Activated naive CD4-positive, alpha-beta T cell treated with anti-CD3 and anti-CD28 coated beads for 36 hours (primary cell): ENCODE results near the gene SLC26A8. TPM values are rescaled to one million over a fixed set of nuclear protein-coding genes. Genes with fewer than 3 reads are reported as not detected.
"Not testable (repeated sequence)": the region's sequence is repeated elsewhere in the genome, so short reads cannot be mapped to it uniquely, and the experiment has no call there.

Source experiments
- CTCF ChIA-PET: fragments of 350-600 bp; sonication (Branson Sonifier 250); formaldehyde crosslinking; loops from one replicate; lab custom pipeline; 2021; ENCODE audit warnings: antibody characterized with exemption; lab: Charles Lee
- DNase-seq: peaks from one replicate; pipeline ENCODE4 v3.0.0-alpha.2; 2020
- H3K27ac Mint-ChIP-seq: one replicate; pipeline ENCODE4 v1.8.0; 2021; ENCODE audit warnings: mild to moderate bottlenecking, mixed read lengths
- H3K27me3 Mint-ChIP-seq: one replicate; pipeline ENCODE4 v1.8.0; 2021; ENCODE audit warnings: low read depth, mixed read lengths
- H3K36me3 Mint-ChIP-seq: one replicate; pipeline ENCODE4 v1.8.0; 2021; ENCODE audit warnings: low read depth, mixed read lengths
- H3K4me1 Mint-ChIP-seq: one replicate; pipeline ENCODE4 v1.8.0; 2021; ENCODE audit warnings: low read depth, mixed read lengths
- H3K4me3 Mint-ChIP-seq: one replicate; pipeline ENCODE4 v1.8.0; 2021; ENCODE audit warnings: mild to moderate bottlenecking, moderate library complexity, mixed read lengths
- H3K9me3 Mint-ChIP-seq: one replicate; pipeline ENCODE4 v1.8.0; 2021; ENCODE audit warnings: mixed read lengths
- intact Hi-C: fragments of 100-400 bp; cut with micrococcal nuclease; formaldehyde crosslinking; loops from one replicate; pipeline ENCODE4 v1.15.1; 2023
- total RNA-seq, 2 experiments: library from RNA; stranded (reverse); gene quantifications; one replicate each; pipeline ENCODE4 v1.2.3, GENCODE V29; 2021

SLC26A8 gene
- total RNA-seq, 2 experiments from 2014 or later, result not detected

DNA sequence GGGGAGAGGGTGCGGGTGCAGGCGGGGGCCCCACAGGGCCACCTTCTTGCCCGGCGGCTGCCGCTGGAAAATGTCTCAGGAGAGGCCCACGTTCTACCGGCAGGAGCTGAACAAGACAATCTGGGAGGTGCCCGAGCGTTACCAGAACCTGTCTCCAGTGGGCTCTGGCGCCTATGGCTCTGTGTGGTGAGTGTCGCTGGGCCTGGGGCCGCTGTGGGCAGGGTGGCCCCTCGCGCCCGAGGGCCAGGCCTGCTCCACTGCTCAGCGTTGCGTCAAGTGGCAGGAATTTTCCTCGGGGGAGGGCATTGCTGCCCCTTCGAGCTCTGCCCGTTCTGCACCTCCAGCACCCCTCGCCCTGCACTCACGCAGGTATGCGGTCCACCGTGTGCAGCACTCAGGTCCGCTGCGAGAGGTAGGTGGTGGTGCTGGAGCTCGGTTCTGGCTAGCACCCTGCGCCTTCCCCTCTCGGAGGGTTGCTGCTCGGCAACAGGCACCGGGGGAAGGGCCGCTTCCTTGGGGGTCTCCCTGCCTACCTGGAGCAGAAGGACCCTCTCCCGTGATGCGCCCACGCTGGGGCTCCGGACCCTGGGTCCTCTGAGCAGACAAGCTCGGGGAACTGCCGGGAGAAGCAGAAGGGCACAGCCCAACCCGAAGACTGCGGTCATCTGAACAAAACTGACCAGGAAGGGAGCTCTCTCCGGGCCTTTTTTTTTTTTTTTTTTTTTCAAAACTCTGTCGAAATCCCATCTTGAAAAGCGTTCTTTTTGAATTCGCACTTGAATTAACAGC, 3.8 kb upstream of the SLC26A8 start:
- CTCF ChIA-PET, result interaction anchor here (0.6 to 7.0 kb wide), 25 partner anchors 9 to 330 kb away, joined by 3 to 135 read pairs (median 4); no protein-coding TSS in a partner anchor
- peaks cover 19% of the 10 kb centered on the region for H3K27me3 Mint-ChIP-seq
- H3K4me1 Mint-ChIP-seq, result peaks cover 39% of the 10 kb centered on the region
- H3K27ac Mint-ChIP-seq, result peak overlapping the region; percentile 93
- H3K36me3 Mint-ChIP-seq, result peaks cover 9% of the 10 kb centered on the region
- H3K9me3 Mint-ChIP-seq, result no peaks in the 10 kb centered on the region
- DNase-seq, result peak; percentile 51
- intact Hi-C loops, result loop anchor here (2.0 to 5.0 kb wide), 3 partner anchors 414 to 564 kb away; partner anchors contain the start of genes KCTD20, PXT1, SRSF3 and STK38
- peak overlapping the region; percentile 93 for H3K4me3 Mint-ChIP-seq

DNA sequence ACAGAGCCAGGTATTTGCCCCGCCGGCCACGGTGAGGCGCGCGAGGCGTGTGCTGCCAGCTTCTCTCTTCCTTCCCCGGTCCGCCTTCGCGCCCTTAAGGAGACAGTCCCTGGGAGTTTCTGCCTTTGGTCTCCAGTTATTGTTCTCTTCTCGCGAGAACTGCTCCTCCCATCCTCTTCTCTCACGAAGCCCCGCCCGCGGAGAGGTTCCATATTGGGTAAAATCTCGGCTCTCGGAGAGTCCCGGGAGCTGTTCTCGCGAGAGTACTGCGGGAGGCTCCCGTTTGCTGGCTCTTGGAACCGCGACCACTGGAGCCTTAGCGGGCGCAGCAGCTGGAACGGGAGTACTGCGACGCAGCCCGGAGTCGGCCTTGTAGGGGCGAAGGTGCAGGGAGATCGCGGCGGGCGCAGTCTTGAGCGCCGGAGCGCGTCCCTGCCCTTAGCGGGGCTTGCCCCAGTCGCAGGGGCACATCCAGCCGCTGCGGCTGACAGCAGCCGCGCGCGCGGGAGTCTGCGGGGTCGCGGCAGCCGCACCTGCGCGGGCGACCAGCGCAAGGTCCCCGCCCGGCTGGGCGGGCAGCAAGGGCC, 3.2 kb upstream of the SLC26A8 start, which contains the start of gene MAPK14:
Gene MAPK14, plus strand, starts transcription at position 308 of the 587 bp plus-strand sequence. CDS start 350 bp downstream, outside the sequence.
- H3K36me3 Mint-ChIP-seq, result peaks cover 9% of the 10 kb centered on the region
- H3K27ac Mint-ChIP-seq, result peak within 1 kb of the TSS; percentile 93
- peak within 1 kb of the TSS; percentile 93 for H3K4me3 Mint-ChIP-seq
- peaks cover 33% of the 10 kb centered on the region for H3K4me1 Mint-ChIP-seq
- DNase-seq, result peak; percentile 100
- peaks cover 19% of the 10 kb centered on the region for H3K27me3 Mint-ChIP-seq
- CTCF ChIA-PET, result interaction anchor here (0.6 to 7.0 kb wide), 19 partner anchors 11 to 331 kb away, joined by 3 to 135 read pairs (median 4); no protein-coding TSS in a partner anchor
- no peaks in the 10 kb centered on the region for H3K9me3 Mint-ChIP-seq
- intact Hi-C loops, result loop anchor here (1.0 to 5.0 kb wide), 10 partner anchors 68 to 565 kb away; partner anchors contain the start of genes KCTD20, PXT1, SRPK1 and SRSF3

DNA sequence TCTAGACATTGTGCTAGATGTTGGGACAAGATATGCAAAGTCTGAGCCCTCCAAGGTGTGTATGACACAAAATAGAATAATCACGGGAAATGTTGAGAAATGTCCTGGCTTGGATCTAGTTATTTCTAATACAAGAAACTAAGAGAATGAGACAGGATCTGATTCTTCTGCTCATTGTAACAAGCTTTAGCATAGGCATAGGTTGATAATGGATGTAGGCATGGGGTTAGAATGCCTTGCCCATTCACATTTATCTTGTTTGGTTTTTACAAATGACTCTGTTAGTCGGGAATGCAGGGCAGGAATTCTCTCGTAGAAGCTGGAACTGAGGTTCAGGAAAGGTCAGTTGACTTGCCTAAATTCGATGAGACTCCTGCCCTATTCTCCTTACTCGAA, 1.5 kb upstream of the SLC26A8 start:
- Mint-ChIP-seq H3K36me3 (peaks cover 6% of the 10 kb centered on the region), H3K4me1 (peaks cover 21% of the 10 kb centered on the region), H3K27ac (no peak overlapping the region), H3K9me3 (no peaks in the 10 kb centered on the region), H3K4me3 (no peak overlapping the region), H3K27me3 (peaks cover 23% of the 10 kb centered on the region)
- intact Hi-C loops, result loop anchor here (2.0 to 5.0 kb wide), 3 partner anchors 105 to 566 kb away; partner anchors contain the start of genes KCTD20, PXT1, SRPK1 and SRSF3
- no peak for DNase-seq
- CTCF ChIA-PET, result interaction anchor here (0.7 to 7.0 kb wide), 6 partner anchors 12 to 96 kb away, joined by 3 to 135 read pairs (median 3); no protein-coding TSS in a partner anchor

DNA sequence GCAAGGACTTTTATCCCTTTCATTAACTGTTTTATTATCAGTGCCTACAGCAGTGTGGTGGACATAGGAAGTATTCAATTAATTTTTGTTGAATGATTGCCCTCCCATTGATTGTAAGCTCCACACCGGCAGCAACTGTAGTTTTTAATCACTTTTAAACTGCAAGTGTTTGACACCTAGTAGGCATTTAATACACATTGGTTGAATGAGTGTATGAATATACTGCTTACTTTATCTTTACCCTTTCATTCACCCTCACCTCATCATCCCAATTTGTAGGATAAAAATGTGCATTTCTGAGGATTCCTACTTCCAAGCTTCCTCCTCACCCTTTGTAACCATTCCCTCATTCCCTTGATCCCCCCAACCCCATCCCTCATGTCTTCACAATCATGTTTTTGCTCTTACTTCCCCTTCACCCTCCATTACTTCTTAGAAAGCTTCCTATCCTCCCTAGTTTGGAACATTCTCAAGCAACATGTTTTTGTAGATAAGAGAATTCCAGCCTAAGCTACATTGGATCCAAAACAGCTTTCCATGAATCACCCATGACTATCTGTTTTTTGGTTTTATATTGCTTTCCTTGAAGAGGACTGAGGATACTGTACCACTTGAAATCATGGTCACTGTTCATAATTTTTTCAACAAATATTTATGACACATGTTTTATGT, 955 bp upstream of the SLC26A8 start:
- H3K4me3 Mint-ChIP-seq, result no peak overlapping the region
- CTCF ChIA-PET, result interaction anchor here (1.1 to 7.0 kb wide), 3 partner anchors 12 to 96 kb away, joined by 3 to 135 read pairs (median 3); no protein-coding TSS in a partner anchor
- intact Hi-C loops, result loop anchor here (5.0 kb wide), 2 partner anchors 417 to 567 kb away; partner anchors contain the start of genes KCTD20, PXT1 and SRSF3
- H3K27ac Mint-ChIP-seq, result no peak overlapping the region
- no peak for DNase-seq
- H3K36me3 Mint-ChIP-seq, result peaks cover 5% of the 10 kb centered on the region
- H3K27me3 Mint-ChIP-seq, result peaks cover 23% of the 10 kb centered on the region
- H3K9me3 Mint-ChIP-seq, result no peaks in the 10 kb centered on the region
- H3K4me1 Mint-ChIP-seq, result peaks cover 16% of the 10 kb centered on the region

DNA sequence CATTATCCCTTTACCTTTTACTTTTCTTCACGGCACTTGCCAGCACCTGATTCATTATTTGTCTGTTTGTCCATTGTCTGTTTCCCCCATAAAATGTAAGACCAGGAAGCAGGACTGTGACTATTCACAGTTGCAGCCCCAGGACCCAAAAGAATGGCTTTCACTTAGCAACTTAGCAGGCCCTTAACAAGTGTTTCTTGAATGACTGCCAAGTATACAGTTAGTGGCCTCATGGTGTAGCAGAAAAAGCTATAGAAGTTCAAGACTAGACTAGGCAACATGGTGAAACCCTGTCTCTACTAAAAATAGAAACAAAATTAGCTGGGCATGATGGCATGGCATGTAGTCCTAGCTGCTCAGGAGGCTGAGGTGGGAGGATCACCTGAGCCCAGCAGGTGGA, 4.3 kb downstream of the SLC26A8 start:
- H3K27ac Mint-ChIP-seq, result no peak overlapping the region
- no peak overlapping the region for H3K4me3 Mint-ChIP-seq
- no peaks in the 10 kb centered on the region for H3K9me3 Mint-ChIP-seq
- no peaks in the 10 kb centered on the region for H3K36me3 Mint-ChIP-seq
- no peak for DNase-seq
- H3K27me3 Mint-ChIP-seq, result peaks cover 18% of the 10 kb centered on the region
- CTCF ChIA-PET, result no interaction called here
- H3K4me1 Mint-ChIP-seq, result peaks cover 5% of the 10 kb centered on the region
- intact Hi-C loops, result no loop called here

DNA sequence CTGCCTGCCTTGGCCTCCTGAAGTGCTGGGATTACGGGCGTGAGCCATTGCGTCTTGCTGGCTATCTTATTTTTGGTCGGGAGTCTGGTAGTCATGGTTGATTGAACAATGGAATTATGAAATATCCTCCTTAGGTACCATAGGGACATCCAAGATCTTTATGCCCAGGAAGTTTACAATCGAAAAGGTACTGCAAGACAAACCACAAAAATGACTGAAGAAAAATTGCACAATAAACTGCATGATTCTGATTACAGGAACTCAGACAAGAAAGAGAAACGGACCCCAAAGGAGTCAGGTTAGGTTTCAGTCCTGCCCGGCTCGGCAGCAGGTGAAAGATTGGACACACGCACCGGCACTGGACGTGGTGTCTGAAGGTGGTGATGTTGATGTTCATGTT, 5.3 kb downstream of the SLC26A8 start:
- no peak overlapping the region for H3K4me3 Mint-ChIP-seq
- no peak overlapping the region for H3K27ac Mint-ChIP-seq
- peaks cover 5% of the 10 kb centered on the region for H3K4me1 Mint-ChIP-seq
- H3K9me3 Mint-ChIP-seq, result no peaks in the 10 kb centered on the region
- no peaks in the 10 kb centered on the region for H3K36me3 Mint-ChIP-seq
- CTCF ChIA-PET, result no interaction called here
- intact Hi-C loops, result no loop called here
- H3K27me3 Mint-ChIP-seq, result peaks cover 11% of the 10 kb centered on the region
- DNase-seq, result no peak

DNA sequence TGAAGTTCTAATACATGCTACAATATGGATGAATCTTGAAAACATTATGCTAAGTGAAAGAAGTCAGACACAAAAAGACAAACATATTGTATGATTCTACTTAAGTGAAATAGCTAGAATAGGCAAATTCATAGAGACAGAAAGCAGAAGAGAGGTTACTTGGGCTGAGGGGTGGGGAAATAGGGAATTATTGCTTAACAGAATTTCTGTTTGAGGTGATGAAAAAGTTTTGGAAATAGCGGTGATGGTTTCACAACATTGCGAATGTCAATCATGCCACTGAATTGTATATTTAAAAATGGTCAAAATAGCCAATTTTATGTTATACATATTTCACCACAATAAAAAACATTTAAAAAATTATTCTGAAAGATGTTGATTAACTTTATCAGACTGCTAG, 6.1 kb downstream of the SLC26A8 start:
- CTCF ChIA-PET, result no interaction called here
- H3K4me3 Mint-ChIP-seq, result no peak overlapping the region
- H3K4me1 Mint-ChIP-seq, result no peaks in the 10 kb centered on the region
- H3K36me3 Mint-ChIP-seq, result no peaks in the 10 kb centered on the region
- H3K27me3 Mint-ChIP-seq, result peaks cover 4% of the 10 kb centered on the region
- no peaks in the 10 kb centered on the region for H3K9me3 Mint-ChIP-seq
- H3K27ac Mint-ChIP-seq, result no peak overlapping the region
- no peak for DNase-seq
- intact Hi-C loops, result no loop called here

DNA sequence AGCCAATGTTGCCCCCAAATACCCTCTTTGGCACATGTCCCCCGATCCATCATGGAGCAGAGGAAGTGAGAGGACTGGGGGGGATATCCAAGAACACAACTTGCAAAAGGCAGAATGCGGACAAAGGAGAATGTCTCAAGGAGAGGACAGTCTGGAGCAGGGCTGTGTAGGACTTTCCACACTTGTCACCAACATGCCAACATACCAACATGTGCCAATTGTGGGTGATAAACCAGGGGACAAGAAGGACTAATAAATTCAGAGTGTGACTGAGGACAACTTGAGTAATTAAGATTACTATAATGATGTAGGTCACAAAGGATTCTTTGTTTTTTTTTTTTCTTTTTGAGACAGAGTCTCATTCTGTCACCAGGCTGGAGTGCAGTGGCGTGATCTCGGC, 8.8 kb downstream of the SLC26A8 start:
- Mint-ChIP-seq H3K27ac (no peak overlapping the region), H3K36me3 (no peaks in the 10 kb centered on the region), H3K4me1 (no peaks in the 10 kb centered on the region), H3K4me3 (no peak overlapping the region), H3K27me3 (no peaks in the 10 kb centered on the region), H3K9me3 (no peaks in the 10 kb centered on the region)
- intact Hi-C loops, result no loop called here
- no peak for DNase-seq
- CTCF ChIA-PET, result no interaction called here

DNA sequence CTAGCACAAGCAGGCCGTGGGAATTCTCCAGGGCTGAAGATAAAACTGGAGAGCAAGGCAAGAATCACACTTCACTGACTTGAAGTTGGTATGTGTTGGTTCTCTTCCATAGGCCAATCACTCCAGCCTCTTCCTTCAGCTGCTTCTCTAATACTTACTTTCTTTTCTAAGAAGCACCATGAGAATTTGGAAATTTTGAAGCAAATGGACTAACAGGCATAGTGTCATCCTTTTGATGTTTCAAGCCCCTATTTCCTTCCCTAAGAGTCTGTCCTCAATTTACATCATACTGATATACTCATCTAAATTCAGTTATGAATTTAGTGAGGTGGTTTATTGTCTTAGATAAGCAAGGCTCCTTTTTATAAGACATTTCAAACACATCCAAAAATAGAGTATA, 24.0 kb downstream of the SLC26A8 start:
- DNase-seq, result no peak
- Mint-ChIP-seq H3K36me3 (no peaks in the 10 kb centered on the region), H3K9me3 (no peaks in the 10 kb centered on the region), H3K27me3 (peaks cover 2% of the 10 kb centered on the region), H3K4me3 (no peak overlapping the region), H3K4me1 (no peaks in the 10 kb centered on the region), H3K27ac (no peak overlapping the region)
- CTCF ChIA-PET, result interaction anchor here (0.6 to 0.9 kb wide), 2 partner anchors 126 to 245 kb away, joined by 3 read pairs; no protein-coding TSS in a partner anchor
- intact Hi-C loops, result no loop called here

DNA sequence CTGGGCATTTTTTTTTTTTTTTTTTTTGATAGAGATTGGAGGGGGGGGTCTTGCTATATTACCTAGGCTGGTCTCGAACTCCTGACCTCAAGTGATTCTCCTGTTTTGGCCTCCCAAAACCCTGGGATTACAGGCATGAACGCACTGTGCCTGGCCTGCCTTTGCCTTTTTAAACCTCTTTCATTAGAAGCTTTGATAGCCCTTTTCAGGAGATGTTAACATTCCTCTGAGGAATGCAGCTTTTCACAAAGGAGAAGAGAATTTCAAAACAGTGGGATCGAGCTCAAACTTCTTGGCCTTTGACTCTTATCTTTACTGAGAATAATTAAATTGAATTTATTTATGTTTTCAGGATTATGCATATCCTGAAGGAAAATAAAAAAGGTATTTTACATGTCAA, 31.3 kb downstream of the SLC26A8 start:
- no peak for DNase-seq
- H3K9me3 Mint-ChIP-seq, result no peaks in the 10 kb centered on the region
- no peaks in the 10 kb centered on the region for H3K27me3 Mint-ChIP-seq
- H3K36me3 Mint-ChIP-seq, result no peaks in the 10 kb centered on the region
- no peaks in the 10 kb centered on the region for H3K4me1 Mint-ChIP-seq
- CTCF ChIA-PET, result interaction anchor here (0.6 to 0.7 kb wide), 2 partner anchors 40 to 645 kb away, joined by 3 to 4 read pairs; no protein-coding TSS in a partner anchor
- no peak overlapping the region for H3K27ac Mint-ChIP-seq
- intact Hi-C loops, result no loop called here
- H3K4me3 Mint-ChIP-seq, result no peak overlapping the region

DNA sequence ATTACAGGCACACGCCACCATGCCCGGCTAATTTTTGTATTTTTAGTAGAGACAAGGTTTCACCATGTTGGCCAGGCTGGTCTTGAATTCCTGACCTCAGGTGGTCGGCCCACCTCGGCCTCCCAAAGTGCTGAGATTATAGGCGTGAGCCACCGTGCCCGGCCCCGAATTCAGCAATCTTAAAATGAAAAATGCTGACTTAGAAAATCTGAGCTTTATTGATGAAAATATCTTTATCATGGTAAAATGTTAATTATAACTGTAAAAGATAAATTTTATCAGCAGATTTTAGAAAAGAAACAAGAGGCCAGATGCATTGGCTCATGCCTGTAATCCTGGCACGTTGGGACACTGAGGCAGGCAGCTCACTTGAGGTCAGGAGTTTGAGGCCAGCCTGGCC, 36.4 kb downstream of the SLC26A8 start:
- H3K27me3 Mint-ChIP-seq, H3K4me1 Mint-ChIP-seq, H3K36me3 Mint-ChIP-seq, intact Hi-C loops, H3K9me3 Mint-ChIP-seq, H3K4me3 Mint-ChIP-seq, DNase-seq, H3K27ac Mint-ChIP-seq: not testable (repeated sequence)
- CTCF ChIA-PET, result interaction anchor here (0.7 to 1.1 kb wide), 2 partner anchors 107 to 396 kb away, joined by 3 to 4 read pairs; no protein-coding TSS in a partner anchor

DNA sequence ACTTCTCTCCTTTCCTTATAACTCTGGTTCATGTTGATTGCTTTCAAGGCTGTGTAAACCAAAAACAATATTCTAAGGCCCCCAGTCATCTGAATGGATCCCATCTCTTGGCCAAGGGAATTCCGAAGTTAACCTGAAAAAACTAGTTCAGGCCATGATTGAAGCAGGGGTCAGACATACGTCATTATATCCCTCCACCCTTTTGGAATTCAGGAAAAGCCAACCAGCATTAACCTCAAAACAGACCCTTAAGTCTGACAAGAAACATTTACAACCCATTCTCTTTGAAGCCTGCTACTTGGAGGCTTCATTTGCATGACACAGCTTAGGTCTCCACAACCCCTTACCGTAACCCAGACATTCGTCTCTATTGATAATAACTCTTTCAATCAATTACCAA, 39.7 kb downstream of the SLC26A8 start:
- CTCF ChIA-PET, result no interaction called here
- Mint-ChIP-seq H3K27me3 (no peaks in the 10 kb centered on the region), H3K9me3 (no peaks in the 10 kb centered on the region), H3K4me3 (no peak overlapping the region), H3K27ac (no peak overlapping the region), H3K36me3 (no peaks in the 10 kb centered on the region), H3K4me1 (no peaks in the 10 kb centered on the region)
- DNase-seq, result no peak
- intact Hi-C loops, result no loop called here
